ENCODE measurements around the gene VRTN.

- TF ChIP-seq CTCF (conservative IDR thresholded peaks at IDR 0.05; ENCODE audit: low read length) (no peak), EZH2phosphoT487 (IDR thresholded peaks at IDR 0.05; ENCODE audit: borderline replicate concordance) (no peak)
Observed at GRCh38 chr14:74405663-74406062, 57.4 kb downstream of the VRTN start.
